ENCODE measurements around the gene ERC2.
"Not testable (repeated sequence)": the region's sequence is repeated elsewhere in the genome, so short reads cannot be mapped to it uniquely, and the experiment has no call there.

The ERC2 gene

GRCh38 chr3:56309465-56309864, 158.8 kb downstream of the ERC2 start:
- no peak for DNase-seq (ENCODE audit: low spot score)

- DNase-seq (ENCODE audit: low spot score) = no peak
Measured at GRCh38 chr3:56308471-56308870, 159.8 kb downstream of the ERC2 start.

- DNase-seq (ENCODE audit: low spot score) = no peak
Measured at GRCh38 chr3:56304069-56304468, 164.2 kb downstream of the ERC2 start.

DNA sequence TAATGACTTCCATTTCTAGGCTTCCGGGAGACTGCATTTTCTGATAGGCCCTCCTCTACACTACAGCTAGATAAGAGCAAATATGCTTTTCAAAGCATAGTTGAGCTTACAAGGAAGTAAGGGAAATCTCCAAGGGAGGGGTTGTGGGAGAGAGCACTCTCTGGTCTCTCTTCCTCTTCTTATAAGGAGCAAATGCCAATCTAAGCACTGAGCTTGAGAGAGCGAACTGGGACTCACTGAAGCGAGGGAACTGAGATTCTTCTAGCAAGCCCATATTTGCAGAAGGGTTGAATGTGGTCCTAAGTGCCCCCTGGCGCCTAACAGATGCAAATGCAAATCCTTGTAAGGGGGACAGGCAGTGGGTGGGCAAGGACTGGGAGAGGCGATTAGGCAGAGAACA, 164.8 kb downstream of the ERC2 start:
- DNase-seq (ENCODE audit: low spot score) = no peak

DNA sequence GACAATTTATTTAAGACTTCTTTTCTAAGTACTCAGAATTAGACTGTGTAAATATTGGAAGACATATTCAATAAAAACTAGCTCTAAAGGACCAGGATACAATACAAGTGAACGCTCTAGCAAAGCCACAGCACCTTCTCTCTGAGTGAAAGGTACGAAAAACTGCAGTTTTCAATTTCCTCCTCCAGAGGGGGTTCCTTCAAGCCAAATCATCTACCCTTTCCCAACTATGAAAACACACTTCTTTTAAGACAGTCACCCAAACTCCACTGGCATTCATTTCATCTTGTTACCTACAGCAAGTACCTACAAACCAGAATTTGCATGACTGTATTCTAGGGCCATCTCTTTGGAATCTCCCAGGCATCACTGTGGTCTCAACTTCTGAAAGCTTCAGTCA, 165.8 kb downstream of the ERC2 start:
- no peak for DNase-seq (ENCODE audit: low spot score)

DNA sequence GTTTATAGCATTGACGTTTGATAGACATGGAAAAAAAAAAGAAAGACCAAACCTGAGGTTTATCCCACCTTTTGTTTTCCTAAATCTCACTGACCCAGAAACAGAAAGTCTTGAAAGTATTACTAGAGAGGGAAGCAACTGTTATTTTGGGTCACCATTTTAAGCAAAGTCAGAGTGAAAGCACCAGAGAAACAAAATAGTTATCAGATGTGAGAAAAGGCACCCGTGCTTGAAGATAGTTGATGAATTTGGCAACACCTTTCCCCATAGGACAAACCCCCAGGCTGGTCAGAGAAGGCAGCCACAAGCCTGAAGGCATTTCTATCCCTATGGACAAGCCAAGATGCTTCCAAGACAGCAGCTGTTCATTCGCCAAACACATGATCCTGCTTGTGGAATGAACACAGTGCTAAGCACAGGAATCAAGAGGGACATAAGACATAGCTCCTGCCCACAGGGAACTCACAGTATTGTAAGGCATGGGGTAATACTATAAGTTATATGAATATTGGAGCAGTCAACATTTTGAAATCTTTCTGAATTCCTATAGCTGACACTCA, 170.9 kb downstream of the ERC2 start:
- DNase-seq (ENCODE audit: low spot score) = no peak

GRCh38 chr3:56296361-56296760, 171.9 kb downstream of the ERC2 start:
- DNase-seq (ENCODE audit: low spot score) = no peak

GRCh38 chr3:56295161-56295560, 173.1 kb downstream of the ERC2 start:
- DNase-seq (ENCODE audit: low spot score) = no peak

DNA sequence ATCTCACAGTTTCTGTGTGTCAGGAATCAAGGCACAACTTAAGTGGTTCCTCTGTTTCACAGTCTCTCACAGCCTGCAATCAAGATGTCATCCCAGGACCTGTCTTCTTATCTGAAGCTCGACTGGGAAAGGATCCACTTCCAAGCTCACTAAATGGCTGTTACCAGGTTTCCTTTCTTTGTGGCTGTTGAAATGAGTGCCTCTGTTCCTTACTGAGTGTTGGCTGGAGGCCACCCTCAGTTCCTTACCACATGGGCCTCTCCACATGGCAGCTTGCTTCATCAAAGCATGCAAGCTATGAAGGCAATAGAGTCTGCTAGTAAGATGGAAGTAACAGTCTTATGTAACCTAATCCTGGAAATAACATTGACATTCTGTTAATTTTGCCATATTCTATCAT, 174.0 kb downstream of the ERC2 start:
- no peak for DNase-seq (ENCODE audit: low spot score)

DNA sequence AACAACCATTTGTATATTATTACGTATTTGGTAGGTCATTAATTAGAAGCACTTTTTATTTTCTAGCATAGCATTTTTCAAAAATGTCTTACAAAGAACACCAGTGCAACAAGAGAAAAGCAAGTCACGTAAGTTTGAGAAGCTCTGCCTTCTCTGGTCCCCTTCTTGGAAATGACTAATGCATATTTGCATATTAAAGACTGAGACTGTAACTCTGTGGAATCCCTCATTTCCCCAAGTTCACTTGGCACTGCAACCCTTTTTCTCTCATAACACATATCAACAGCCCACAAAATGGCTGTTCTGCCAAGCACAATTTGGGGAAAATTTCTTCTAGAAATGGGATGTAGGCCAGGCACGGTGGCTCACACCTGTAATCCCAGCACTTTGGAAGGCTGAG, 176.3 kb downstream of the ERC2 start:
- no peak for DNase-seq (ENCODE audit: low spot score)

- DNase-seq (ENCODE audit: low spot score) = no peak
Measured at GRCh38 chr3:56291244-56291680, 177.0 kb downstream of the ERC2 start.

DNA sequence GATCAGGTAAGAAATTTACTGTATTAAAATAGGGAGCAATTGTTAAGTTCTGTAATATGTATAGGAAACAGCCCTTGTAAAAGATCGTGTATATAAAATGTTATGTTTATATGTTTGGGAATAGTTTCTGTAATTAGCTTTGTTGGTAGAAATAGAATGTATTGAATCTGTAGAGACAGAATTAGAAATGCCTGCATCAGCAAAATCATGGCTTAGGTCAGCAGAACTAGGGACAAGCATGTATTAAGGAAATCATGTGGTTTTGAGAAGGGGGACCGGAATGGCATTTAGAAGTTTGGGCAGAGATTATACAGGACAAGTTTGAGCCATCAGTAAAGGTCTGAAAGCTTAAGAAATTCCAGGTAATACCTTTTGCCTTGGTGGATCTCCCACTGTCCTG, 177.9 kb downstream of the ERC2 start:
- no peak for DNase-seq (ENCODE audit: low spot score)

- DNase-seq (ENCODE audit: low spot score) = no peak
Measured at GRCh38 chr3:56288258-56288657, 180.0 kb downstream of the ERC2 start.

DNA sequence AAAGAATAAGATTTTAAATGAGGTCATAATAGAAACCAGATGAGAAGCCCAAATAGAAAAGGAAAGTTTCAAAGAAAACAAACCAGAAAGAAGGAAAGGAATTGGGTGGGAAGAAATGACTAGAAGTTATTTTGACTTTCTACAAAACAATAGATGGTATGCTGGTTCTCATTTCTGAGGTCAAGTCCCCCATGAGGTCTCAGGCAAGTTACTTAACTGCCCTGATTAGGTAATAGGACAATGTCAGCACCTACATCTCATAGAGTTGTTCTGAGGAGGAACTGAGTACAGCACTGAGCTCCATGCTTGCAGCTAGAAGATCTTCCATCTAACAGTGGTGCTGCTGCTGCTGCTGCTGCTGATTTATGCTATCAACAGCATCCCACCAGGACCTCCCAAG, 185.9 kb downstream of the ERC2 start:
- no peak for DNase-seq (ENCODE audit: low spot score)

GRCh38 chr3:56277236-56277635, 191.0 kb downstream of the ERC2 start:
- no peak for DNase-seq (ENCODE audit: low spot score)

GRCh38 chr3:56275120-56275519, 193.1 kb downstream of the ERC2 start:
- no peak for DNase-seq (ENCODE audit: low spot score)

- DNase-seq (ENCODE audit: low spot score) = no peak
Measured at GRCh38 chr3:56269755-56270535, 198.3 kb downstream of the ERC2 start.

DNA sequence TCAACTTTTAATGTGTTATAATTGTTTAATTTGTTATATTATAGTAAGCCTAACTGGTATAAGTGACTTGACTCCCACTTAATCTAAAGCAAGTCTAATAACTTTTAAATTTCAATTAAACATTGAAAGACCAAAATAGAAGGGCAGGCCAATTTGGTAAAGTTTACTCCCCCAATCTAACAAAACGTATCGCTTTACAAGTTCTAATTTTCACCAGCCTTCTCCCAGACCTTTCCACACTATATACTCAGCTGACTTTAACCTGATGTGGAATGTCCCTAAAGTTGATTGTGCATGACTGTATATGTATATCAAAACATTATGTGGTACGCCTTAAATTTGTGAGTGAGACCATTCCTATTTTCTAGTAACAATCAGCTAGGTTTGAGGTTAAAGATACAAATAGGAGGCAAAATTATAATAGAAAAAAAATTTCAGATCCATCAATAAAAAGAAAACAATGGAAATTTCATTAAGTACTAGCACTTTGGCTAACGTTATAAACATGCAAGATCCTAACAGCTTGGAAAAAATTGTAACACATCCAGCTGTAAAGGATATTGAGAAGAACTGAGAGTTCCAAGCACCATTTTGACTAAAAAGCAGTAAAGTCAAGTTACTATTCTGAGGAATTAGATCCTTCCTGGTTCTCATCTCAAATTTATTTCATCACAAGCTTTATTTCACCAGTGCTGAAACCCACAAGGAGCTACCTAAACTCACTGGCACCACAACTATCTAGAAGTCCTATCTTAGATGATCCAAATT, 199.5 kb downstream of the ERC2 start:
- DNase-seq (ENCODE audit: low spot score) = no peak

- not testable (repeated sequence) for DNase-seq (ENCODE audit: low spot score)
Measured at GRCh38 chr3:56261852-56262251, 206.4 kb downstream of the ERC2 start.

- DNase-seq (ENCODE audit: low spot score) = no peak
Measured at GRCh38 chr3:56260262-56260661, 208.0 kb downstream of the ERC2 start.

DNA sequence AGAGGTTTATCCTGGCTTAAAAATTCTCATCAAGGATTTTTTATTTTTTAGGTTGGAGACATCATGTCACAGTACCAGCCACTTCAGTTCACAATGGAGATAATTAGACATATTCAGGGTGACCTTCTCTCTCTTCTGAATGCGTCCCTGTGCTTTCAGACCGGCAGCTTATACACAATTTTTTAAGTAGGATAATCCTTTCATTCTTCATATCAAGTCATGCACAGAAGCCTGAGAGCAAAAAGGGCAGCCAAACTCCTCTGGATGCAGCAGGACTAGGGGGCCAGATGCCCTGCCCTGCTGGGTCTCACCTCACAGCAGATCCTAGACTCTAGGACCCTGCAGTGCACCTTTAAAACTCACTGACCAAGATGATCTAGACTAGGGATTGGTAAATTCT, 210.4 kb downstream of the ERC2 start:
- DNase-seq (ENCODE audit: low spot score) = no peak

- no peak for DNase-seq (ENCODE audit: low spot score)
Measured at GRCh38 chr3:56254835-56255234, 213.4 kb downstream of the ERC2 start.

- DNase-seq (ENCODE audit: low spot score) = no peak
Measured at GRCh38 chr3:56253941-56254665, 214.2 kb downstream of the ERC2 start.

Measured in hematopoietic multipotent progenitor cell treated with erythropoietin and hydrocortisone succinate and interleukin-3 and kit ligand, for 17 days (in vitro differentiated cells).